Posterior vena cava (tissue), 2 donors: ENCODE measurements around the gene PLPPR3. TPM values are rescaled to one million over a fixed set of nuclear protein-coding genes. Genes with fewer than 3 reads are reported as not detected.

Experiments
- DNase-seq: peaks from one replicate; pipeline ENCODE4 v3.0.0-alpha.2; 2020; ENCODE audit warnings: low spot score
- intact Hi-C, 2 donors: fragments of 100-400 bp; cut with DNase I; formaldehyde crosslinking; loops; one replicate each; pipeline versions ENCODE4 v1.14.1 to v1.14.2; 2022 to 2023
- total RNA-seq, 2 donors: library from RNA; stranded (reverse); fragmentation: NEBNext Ultra II Directional; extraction: Animal tissue kit (Norgen Biotek cat#: 25700); gene quantifications; one replicate each; pipeline ENCODE4 v1.2.1, GENCODE V29; 2021
- donor health status: DM: yes; HTN: yes; CAD: no.
- donor health status: DM: yes; HTN: yes; CAD: no.

PLPPR3 gene
- total RNA-seq, 2 donors from 2014 or later, result not detected

DNA sequence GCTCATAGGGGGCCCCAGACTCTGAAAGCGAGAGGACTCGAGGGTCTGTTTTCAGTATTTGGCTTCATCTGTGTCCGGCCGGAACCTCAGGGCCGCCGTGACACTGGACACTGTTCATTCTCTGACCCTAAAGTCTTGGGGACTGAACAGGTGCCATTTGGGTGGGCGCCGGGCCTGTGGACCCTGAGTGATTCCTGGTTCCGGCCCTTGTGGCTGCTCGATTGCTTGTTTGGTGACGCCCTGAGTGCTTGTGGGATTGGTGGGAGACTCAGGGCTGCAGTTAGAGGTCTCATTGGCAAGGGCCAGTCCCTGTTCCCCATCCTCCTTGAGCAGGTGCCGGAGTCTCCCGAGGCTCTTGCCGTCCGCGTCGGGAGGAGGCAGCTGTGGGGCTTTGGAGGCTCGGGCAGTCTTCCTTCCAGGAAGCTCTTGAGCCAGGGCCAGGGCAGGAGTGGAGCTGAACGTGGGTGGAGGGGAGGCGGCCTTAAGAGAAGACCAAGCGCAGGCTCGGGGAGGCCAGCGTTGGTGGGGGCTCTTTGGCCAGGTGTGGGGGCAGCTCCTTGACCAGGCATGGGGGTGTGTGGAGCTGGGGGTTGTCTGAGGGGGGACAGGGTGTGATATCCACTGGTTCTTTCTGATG is 19.8 kb downstream of the PLPPR3 start:
- intact Hi-C loops, result no loop called here
- DNase-seq, result peak; percentile 82

DNA sequence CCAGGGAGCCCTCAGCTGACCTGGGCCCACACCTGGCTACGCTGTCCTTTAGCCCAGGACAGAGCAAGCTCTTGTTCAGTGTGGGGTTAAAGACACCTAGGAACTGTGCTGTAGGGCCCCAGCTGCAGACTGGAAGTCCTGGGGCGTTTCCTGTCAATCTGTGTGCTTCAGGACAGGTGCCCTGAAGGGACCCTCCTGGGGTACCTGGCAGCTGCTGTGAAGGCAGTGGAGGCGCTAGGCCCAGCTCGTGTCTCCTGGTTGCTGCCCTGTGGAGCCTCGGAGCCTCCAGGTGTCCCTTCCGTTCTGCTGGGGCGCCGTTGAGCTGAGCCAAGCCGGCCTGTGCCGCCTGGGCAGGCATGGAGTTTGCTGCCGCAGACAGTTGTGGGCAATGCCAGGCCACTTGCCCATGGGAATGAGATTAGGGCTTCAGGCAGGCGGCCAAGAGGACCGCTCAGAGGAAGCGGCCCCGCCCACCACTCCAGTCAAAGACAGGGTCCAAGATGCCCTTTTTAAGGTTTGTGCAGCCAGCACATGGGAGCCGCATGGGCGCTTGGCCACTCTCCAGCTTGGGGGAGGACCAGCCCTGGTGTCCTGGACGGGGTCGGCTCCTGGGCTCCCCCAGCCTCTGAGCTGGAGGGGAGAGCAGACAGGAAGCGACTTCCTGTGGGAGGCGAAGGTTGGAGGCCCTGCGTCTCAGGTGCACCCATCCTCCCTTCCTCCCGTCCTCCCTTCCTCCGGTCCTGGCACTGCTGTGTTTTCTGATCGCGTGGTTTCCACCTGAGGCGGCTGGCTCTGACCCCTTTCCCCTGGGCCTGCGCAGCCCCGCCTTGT is 20.5 kb downstream of the PLPPR3 start:
- no peak for DNase-seq
- intact Hi-C loops, result no loop called here

DNA sequence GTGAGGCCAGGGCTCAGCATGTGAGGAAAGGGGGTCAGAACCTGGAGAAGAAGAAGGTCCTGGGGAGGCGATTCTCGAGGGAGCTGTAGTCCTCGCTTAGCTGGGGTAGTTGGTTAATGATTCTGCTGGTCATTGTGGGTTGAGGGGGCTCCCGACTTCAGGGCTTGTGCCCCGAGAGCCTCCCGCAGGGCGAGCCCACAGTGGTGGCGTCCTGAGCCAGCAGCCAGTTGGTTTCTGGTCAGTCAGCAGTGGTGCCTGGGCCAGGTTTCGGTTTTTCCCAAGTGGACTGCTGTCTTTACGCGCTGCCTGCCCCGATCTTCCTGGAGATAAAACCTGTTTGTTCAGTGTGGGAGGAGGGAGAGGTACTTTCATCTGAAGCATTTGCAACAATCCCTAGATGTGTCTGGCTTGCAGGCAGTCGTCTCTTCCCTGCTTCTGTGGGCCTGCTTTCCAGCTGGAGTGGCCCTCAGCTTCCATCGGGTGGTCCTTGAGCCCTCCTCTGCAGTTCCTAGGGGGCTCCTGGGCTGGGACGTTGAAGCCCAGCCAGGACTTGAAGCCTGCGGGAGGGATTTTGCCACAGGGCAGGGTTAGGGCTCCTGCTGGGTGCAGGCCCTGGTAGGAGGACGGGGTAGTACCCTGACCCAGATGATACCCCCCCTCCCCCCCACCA is 21.3 kb downstream of the PLPPR3 start:
- DNase-seq, result no peak
- intact Hi-C loops, result no loop called here

DNA sequence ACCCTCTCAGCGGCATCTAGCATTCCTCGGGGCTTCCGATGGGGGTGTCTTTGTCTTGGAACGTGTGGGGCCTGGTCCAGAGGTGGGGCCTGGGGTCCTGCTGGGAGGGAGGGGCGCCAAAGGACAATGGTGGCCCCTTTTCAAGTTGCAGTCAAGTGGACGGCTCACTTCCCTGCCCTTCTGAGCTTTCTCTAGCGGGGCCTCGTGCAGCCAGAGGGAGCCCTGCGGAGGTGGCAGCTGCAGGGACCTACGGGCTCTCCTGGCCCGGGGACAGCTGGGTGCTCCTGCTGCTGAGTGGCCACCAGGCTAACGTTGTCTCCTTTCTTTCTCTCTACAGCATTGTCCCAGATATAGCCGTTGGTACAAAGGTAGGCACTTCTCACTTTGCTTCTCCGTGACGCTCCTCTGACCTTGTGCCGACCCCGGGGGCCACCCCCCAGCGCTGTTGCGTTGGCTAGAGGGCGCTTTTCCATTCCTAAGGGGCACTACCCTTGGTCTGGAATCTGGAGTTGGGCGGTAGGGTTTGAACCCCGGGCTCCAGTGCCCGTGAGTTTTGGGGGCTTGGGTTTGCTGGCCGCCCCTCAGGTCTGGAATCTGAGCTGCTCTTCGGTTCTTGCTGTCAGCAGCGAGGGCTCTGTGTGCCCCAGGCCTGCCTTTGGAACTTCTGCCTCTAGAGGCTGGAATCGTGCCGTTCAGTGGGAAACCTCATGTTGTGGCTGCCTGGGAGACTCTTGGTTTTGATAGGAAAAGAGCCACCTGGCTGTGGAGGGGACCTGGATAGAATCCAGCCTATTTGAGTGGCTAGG is 22.5 kb downstream of the PLPPR3 start:
- DNase-seq, result no peak
- intact Hi-C loops, result no loop called here

DNA sequence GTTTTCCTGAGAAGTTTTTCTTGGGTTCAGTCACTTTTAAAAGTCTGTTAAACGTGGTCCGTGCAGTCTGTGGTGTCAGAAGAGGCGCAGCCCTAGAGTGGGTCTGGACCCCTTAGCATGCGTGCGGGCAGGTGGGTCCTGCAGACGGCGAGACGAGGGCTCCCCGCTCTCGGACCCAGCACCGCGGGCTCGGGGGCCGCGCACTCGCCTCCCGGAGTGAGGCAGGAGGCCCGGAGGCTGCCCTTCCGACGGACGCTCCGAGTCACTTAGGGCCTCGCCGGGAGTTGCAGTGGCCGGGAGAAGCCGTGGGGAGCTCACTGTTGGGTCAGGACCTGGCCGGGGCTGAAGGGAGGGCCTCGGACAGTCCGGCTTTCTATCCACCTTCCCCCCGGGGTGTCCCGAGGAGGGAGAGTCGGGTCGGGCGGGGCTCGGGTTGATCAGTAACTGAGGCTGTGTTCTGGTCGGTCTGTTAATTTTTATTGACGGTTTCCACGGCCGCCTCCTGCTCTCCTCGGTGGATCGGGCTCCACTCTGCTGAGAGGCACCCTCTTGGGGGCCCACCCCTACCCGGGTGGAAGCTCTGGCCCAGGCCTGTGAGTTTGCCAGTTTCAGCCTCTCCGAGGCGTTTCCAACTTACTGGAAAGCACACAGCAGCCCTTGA is 23.2 kb downstream of the PLPPR3 start:
- DNase-seq, result no peak
- intact Hi-C loops, result no loop called here

DNA sequence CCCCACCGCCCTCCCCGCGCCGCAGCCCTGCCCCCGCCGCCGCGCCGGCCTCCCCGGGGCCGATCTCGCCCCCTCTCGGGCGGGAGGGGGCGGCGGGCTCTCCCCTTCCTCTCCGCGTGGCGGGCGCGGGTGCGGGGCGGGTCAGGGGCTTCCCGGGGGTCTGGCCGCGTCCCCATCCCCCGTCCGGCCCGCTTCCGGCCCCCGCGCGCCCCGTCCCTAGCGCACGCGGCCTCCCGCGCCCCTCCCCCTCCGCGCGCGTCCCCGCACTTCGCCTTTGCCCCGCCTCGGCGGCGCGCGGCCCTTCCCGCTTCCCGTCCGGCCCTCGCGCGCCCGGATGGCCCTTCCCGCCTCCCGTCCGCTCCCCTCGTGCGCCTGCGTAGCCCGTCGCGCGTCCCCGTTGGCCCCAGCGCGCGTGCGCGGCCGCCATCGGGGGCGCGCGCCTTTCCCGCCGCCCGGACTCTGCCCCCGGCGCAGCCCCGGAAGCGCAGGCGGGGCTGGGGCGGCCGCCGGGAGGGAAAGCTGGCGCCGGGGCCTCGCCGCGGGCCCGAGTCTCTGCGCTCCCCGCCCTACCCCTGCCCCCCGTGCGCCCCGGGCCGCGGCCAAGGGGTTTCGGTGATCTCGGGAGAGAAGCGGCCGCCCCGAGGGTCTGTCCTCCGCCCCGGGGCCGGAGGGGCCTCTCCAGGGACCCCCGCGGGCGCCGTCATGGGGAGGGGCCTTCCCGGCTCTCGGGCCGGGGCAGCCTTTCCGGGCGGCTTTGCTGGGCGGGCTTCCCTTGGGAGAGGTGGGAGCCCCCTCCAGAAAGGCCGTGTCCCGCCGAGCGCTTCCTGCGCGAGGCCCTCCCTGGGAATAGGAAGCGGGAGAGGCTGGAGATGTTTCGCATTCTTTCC is 24.0 kb downstream of the PLPPR3 start:
- DNase-seq, result peak; percentile 97
- intact Hi-C loops, result no loop called here

DNA sequence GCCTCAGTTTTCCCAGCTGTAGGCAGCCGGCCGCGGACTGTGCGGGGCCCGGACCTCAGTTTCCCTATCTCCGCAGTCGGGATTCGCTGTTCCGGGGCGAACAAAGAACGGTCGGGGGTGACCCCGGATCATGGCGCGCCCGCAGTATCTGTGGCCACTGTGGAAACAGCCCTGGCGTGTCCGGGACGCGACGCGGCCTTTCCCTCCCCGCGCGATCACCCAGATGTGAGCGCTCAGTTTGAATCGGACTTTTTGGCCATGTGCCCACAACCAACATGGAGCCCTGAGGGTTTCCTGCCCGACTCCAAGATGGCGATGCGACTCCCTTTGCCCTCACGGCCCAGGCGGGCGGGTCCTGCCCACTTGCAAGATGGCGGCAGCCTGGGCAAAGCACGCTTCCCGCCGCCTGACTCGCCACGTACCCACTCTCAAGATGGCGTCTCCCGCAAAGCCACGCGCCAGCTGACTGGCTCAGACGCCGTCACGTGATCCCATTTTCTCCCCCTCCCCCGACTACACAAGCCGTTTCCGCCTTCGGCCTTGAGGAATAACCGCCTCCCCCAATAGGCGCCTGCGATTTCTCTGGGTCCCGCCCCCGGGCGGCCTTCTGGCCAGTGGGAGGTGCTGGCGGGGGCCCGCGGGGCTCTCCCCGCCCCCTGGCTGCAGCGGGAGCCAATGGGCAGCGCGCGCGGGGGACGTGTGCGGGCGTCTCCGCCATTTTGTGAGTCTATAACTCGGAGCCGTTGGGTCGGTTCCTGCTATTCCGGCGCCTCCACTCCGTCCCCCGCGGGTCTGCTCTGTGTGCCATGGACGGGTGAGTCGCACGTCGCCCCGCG is 24.8 kb downstream of the PLPPR3 start, which contains the start of gene PTBP1:
PTBP1 (plus strand) TSS at position 761 of the 836 bp plus-strand sequence; CDS start at position 807, 46 bp downstream.
- DNase-seq, result peak; percentile 100
- intact Hi-C loops, result no loop called here

DNA sequence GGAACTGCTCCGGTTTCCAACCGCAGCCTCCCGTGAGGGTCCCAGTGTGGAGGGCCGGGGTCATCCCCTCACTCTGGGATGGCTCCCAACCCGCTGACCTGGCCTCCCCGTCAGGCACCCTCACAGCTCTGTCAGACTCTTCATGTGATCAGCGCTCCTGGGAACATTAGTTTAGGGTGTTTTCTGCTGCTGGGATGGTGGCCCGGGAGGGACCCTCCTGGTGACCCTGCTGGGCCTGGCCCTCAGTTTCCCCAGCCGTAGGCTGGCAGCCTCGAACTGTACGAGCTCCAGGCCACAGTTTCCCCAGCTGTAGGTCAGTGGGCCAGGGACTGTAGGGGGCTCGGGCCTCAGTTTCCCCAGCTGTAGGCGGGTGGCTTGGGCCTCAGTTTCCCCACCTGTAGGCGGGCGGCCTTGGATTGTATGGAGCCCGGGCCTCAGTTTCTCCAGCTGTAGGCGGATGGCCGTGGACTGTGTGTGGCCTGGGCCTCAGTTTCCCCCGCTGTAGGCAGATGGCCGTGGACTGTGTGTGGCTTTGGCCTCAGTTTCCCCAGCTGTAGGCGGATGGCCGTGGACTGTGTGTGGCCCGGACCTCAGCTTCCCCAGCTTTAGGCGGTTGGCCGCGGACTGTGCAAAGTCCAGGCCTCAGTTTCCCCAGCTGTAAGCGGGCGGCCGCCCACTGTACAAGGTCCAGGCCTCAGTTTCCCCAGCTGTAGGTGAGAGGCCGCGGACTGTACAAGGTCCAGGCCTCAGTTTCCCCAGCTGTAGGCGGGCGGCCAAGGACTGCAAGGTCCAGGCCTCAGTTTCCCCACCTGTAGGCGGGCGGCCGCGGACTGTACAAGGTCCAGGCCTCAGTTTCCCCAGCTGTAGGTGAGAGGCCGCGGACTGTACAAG is 25.8 kb downstream of the PLPPR3 start:
- no peak for DNase-seq
- intact Hi-C loops, result no loop called here

DNA sequence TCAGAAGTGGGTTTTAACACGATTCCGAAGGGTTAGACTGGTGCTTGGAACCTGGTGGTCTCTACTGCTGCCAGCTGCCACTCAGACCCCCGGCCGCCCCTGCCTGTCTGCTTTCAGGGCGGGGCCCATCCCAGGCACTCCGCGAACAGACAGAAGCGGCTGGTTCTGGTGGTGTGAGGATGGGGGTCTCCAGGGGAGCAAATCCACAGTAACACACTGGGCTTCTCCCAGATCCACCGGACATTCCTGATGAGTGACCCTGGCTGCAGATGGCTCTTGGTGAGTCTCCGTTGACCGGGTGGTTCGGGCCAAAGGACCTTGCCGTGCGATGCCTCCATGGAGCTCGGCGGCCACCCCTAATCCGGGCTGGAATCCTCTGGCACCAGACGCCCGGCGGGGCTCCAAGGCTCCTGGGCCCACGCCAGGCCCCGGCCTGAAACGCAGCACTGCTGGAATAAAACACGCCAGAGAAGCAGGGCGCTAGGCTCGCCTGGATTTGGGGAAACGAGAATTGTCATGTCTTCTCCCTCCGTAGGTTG is 26.6 kb downstream of the PLPPR3 start:
- no peak for DNase-seq
- intact Hi-C loops, result no loop called here

DNA sequence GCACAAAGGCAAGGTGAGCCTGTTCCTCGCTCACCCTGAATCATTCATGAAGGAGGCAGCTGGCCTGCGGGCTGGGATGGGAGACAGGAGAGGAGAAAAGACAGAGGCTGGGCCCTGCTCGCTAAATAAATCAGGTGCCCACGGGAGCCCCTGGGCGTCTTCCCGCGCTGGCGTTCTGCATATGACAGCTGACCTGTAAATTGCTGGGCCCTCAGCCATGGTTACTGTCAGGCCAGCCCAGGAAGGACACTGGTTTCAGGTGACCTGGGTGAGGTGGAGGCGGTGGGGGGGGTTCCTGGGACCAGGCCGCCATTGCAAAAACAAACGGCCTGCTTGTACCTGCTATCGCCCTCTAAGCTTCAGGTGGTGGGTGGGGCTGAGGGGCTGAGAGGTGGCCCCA is 27.9 kb downstream of the PLPPR3 start:
- DNase-seq, result no peak
- intact Hi-C loops, result no loop called here

DNA sequence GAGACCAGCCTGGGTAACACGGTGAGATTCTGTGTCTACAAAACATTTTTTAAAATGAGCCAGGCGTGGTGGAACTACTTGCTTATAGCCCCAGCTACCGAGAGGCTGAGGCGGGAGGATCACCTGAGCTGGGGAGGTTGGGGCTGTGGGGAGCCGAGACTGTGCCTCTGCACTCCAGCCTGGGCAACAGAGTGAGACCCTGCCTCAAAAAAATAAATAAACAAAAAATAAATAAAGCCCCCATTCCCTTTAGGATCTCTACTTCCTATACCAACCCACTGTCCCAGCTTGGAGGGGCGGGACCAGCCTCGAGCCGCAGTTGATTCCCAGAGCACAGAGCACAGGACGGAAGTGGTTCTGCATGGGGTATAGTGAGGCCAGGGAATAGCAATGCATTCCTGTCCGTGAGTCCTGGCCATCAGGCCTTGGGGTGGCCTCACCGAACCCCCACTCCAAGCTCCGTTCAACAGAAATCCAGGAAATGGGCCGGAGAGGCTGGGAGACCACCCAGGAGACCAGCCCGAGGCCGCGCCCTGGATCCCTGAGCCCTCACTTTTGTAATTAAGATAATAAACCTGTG is 29.4 kb downstream of the PLPPR3 start:
- no peak for DNase-seq
- intact Hi-C loops, result no loop called here

DNA sequence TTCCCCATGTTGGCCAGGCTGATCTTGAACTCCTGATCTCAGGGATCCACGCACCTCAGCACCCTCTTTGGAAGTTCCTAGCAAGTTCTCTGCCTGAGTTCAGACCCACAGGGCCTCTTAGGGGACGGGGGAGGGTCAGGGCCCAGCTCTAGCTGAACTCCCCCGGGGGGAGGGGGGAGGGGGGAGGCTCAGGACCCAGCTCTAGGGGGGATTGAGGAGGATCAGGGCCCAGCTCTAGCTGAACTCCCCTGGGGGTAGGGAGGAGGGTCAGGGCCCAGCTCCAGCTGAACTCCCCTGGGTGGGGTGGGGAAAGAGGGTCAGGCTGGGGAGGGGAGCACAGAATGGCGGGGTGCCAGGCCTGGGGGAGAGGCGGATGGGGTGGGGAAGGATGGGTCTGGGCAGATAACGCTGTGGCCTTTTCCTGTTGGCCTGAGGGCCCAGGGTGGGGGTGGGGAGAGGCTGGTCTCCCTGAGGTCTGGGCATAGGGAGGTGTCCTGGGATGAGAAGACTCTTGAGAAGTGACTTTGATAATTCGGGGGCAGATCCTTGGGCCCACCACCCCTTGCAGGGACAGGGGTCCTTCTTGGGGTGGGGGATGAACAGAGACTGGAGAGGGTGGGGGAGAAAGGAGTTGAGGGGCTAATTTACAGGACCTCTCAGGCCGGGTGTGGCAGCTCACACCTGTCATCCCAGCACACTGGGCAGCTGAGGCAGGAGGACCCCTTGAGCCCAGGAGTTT is 30.0 kb downstream of the PLPPR3 start:
- DNase-seq, result no peak
- intact Hi-C loops, result no loop called here

DNA sequence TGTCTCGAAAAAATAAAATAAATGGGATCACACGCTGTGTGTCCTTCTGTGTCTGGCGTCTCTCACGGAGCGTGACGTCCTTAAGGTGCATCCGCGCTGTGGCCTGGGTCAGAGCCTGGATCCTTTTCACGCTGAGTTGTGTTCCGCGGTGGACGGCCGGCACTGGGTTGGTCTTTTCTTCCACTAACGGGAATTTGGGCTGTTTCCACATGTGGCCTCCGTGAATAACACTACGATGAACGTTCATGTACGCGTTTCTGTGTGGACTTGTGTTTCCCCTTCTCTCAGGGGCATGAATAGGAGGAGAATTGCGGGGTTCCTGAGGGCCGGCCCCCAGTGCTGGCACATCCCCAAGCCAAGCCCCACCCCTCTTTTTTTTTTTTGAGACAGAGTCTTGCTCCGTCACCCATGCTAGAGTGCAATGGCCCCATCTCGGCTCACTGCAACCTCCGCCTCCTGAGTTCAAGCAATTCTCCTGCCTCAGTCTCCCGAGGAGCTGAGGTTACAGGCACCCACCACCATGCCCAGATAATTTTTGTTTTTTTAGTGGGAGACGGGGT is 30.7 kb downstream of the PLPPR3 start:
- DNase-seq, result no peak
- intact Hi-C loops, result no loop called here

DNA sequence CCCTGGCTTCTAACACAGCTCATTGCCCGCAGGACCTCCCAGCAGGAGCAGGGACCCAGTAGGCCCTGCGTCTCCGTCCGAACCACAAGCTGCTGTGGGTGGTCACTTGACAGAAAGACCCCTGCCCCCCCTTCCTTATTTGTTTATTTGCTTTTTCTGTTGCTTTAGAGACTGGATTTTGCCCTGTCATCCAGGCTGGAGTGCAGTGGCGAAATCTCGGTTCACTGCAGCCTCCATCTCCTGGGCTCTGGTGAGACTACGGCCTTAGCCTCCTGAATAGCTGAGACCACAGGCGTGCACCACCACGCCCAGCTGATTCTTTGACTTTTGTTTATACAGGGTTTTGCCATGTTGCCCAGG is 32.1 kb downstream of the PLPPR3 start:
- intact Hi-C loops, result no loop called here
- no peak for DNase-seq
